Lower leg skin (tissue), 3 donors: ENCODE measurements around the gene DNAH11.

Source experiments
- POLR2A ChIP-seq, 2 donors: fragments of 450-650 bp; IDR thresholded peaks; one replicate each; pipeline ENCODE4 v1.6.1; 2016 to 2017; ENCODE audit warnings: antibody characterized with exemption in 2 of 2, mild to moderate bottlenecking in 1 of 2, moderate library complexity in 1 of 2
- TF ChIP-seq, protein P1 (sequence below), 3 donors: fragments of 450-650 bp; IDR thresholded peaks; one replicate each; pipeline ENCODE4 v1.5.1; 2016; ENCODE audit warnings: antibody characterized with exemption in 3 of 3, mild to moderate bottlenecking in 3 of 3, moderate library complexity in 2 of 3

DNA sequence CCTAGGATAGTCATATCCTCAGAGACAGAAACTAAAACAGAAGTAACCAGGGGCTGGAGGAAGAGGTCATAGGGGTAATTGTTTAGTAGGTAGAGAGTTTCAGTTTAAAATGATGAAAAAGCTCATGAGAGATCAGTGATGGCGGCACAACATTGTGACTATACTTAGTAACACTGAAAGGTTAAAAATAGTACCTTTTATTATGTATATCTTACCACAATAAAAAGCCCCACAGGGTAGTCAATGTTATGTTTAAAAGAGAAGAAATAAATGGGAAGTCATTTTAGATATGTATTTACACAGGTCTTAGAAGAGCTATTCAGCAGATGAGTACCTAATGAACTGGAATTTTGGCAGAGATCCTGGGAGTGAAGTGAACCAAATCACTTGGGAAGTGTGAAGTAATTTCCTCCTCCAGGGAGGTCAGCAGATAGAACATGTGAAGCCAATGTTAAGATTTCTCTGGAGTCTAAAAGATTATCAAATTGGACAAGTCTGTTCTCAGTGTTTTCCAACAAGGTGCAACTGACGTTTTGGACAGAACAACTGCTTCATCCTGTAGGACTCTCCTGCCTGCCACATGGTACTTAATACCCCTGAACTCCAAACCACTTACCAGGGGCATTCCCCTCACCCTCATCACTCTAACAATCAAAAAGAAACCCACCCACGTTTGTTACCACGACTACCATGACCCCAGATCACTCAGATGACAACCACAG, 396.5 kb downstream of the DNAH11 start:
- TF ChIP-seq, protein P1, sequence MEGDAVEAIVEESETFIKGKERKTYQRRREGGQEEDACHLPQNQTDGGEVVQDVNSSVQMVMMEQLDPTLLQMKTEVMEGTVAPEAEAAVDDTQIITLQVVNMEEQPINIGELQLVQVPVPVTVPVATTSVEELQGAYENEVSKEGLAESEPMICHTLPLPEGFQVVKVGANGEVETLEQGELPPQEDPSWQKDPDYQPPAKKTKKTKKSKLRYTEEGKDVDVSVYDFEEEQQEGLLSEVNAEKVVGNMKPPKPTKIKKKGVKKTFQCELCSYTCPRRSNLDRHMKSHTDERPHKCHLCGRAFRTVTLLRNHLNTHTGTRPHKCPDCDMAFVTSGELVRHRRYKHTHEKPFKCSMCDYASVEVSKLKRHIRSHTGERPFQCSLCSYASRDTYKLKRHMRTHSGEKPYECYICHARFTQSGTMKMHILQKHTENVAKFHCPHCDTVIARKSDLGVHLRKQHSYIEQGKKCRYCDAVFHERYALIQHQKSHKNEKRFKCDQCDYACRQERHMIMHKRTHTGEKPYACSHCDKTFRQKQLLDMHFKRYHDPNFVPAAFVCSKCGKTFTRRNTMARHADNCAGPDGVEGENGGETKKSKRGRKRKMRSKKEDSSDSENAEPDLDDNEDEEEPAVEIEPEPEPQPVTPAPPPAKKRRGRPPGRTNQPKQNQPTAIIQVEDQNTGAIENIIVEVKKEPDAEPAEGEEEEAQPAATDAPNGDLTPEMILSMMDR (IDR thresholded peaks at IDR 0.05): no peak
- no peak for TF ChIP-seq POLR2A (IDR thresholded peaks at IDR 0.05)
